Measurements from ENCODE around the gene ENTREP3.

Gene ENTREP3

GRCh38 chr1:155277902-155278688, 22.8 kb upstream of the ENTREP3 start:
- DNase-seq: peak; percentile 51 to 70

- peak; percentile 88 to 97 for DNase-seq
These were observed 22.0 kb upstream of the ENTREP3 start, which contains the start of gene HCN3 for GRCh38 chr1:155277070-155277901. HCN3 (plus strand) TSS chr1:155277463; CDS start chr1:155277591, 128 bp downstream.

- DNase-seq: peak; percentile 92 to 95
These were observed 18.3 kb upstream of the ENTREP3 start, which contains the start of gene CLK2 for GRCh38 chr1:155273343-155274245. CLK2 (minus strand) TSS chr1:155273504; CDS start chr1:155270977, 2,527 bp downstream.

- peak in 1 of 2 experiments; percentile 51 for DNase-seq
These were observed 17.4 kb upstream of the ENTREP3 start for GRCh38 chr1:155272466-155273342.

- DNase-seq: no peak
These were observed 14.1 kb upstream of the ENTREP3 start for GRCh38 chr1:155269381-155269780.

GRCh38 chr1:155268630-155269029, 13.3 kb upstream of the ENTREP3 start:
- DNase-seq: no peak

GRCh38 chr1:155267373-155267772, 12.1 kb upstream of the ENTREP3 start:
- DNase-seq: no peak

GRCh38 chr1:155266553-155266952, 11.3 kb upstream of the ENTREP3 start:
- DNase-seq: no peak

GRCh38 chr1:155263067-155263466, 7.8 kb upstream of the ENTREP3 start:
- DNase-seq: no peak

GRCh38 chr1:155261852-155262673, 6.8 kb upstream of the ENTREP3 start, which contains the start of gene SCAMP3:
SCAMP3 (minus strand) TSS chr1:155262360; CDS start chr1:155262151, 209 bp downstream.
- DNase-seq: peak; percentile 96 to 98

GRCh38 chr1:155261493-155261851, 6.2 kb upstream of the ENTREP3 start:
- DNase-seq: peak in 1 of 2 experiments; percentile 58

GRCh38 chr1:155260276-155260675, 5.0 kb upstream of the ENTREP3 start:
- no peak for DNase-seq

- DNase-seq: no peak
These were observed 972 bp upstream of the ENTREP3 start for GRCh38 chr1:155256058-155256852.

- DNase-seq: peak in 1 of 2 experiments; percentile 29
These were observed 505 bp downstream of the ENTREP3 start for GRCh38 chr1:155254714-155255242.

GRCh38 chr1:155254228-155254713, 1.0 kb downstream of the ENTREP3 start:
- no peak for DNase-seq

GRCh38 chr1:155253797-155254196, 1.5 kb downstream of the ENTREP3 start:
- no peak for DNase-seq

- no peak for DNase-seq
These were observed 2.1 kb downstream of the ENTREP3 start for GRCh38 chr1:155253208-155253607.

- no peak for DNase-seq
These were observed 3.7 kb downstream of the ENTREP3 start for GRCh38 chr1:155251566-155251965.
